Measurements from ENCODE around the gene CIART.

DNA sequence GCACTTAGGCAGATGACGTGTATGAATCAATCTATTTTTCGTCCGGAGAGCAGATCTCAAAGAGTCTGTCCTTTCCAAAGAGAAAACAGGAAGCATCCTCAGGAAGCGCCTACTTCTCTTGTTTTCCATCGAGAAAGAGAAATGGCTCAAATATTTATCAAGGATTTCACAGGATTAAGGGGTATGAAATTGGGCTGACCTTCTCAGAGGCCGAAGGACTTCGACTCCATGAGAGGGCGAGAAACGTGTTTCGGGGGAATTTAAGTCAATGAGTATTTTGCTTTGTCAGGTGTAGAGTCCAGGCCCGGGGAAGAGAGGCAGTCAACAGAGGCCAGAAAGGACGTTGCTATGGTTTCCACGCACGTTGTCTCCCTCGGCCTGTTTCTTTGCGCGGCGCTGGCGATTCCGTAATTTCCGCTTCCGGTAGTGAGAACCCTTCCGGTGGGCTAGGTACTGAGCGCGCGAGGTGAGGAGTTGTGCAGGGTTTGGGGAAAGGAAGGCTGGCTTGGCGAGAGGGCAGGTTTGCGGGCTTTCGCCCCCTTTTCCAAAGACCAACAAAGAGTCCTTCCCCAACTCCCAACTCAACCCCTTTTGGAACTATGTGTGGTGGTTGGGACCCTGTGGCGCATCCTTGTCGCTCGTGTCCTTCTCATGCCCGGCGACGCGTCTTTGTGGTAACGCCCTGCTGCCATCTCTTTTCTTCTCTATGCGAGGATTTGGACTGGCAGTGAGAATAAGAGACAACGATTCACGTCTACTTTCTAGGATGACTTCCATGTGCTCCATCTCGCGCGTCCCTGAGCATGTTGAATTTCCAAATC lies 11.3 kb downstream of the CIART start, which contains the start of gene MRPS21:
- TF ChIP-seq ZNF565 (CRISPR knock-in tag; conservative IDR thresholded peaks at IDR 0.05; ENCODE audit: low read depth): no peak
- no peak for TF ChIP-seq TOX (CRISPR knock-in tag; IDR thresholded peaks at IDR 0.05; ENCODE audit: borderline replicate concordance)
- TF ChIP-seq ARNTL (CRISPR knock-in tag; IDR thresholded peaks at IDR 0.05; ENCODE audit: borderline replicate concordance, low read depth): no peak
- no peak for TF ChIP-seq CREB5 (CRISPR knock-in tag; IDR thresholded peaks at IDR 0.05; ENCODE audit: low read depth)
- TF ChIP-seq PATZ1 (CRISPR knock-in tag; IDR thresholded peaks at IDR 0.05; ENCODE audit: borderline replicate concordance): no peak
- TF ChIP-seq ZFP3 (CRISPR knock-in tag; IDR thresholded peaks at IDR 0.05): no peak
- TF ChIP-seq ZC3H10 (CRISPR knock-in tag; IDR thresholded peaks at IDR 0.05): no peak
- TF ChIP-seq RARB (CRISPR knock-in tag; IDR thresholded peaks at IDR 0.05): no peak
- TF ChIP-seq ZFP30 (CRISPR knock-in tag; IDR thresholded peaks at IDR 0.05): no peak
